Measurements from ENCODE around the gene SCUBE1. TPM values are rescaled to one million over a fixed set of nuclear protein-coding genes. Genes with fewer than 3 reads are reported as not detected.

SCUBE1 gene
- total RNA-seq, 1 experiment from 2014 or later, result 3.9 TPM

DNA sequence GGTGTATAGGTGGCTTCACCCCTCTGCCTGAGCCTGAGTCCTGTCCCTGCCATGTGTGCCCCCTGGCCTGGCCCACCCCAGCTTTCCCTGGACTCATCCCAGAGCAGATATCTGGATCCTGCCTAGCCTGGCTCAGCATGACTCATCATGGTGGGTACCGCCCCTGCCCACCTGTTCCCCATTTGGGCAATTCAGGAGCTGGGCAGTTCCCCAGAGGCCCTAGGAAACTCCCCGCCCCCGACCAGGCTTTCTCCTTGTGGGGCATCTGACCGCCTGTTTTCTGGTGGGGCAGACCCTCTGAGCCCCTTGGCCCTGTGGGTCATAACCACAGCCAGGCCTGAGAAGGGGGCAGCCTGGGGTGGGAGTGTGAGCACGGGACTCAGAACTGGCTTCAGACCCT, 187.4 kb downstream of the SCUBE1 start:
- no peak overlapping the region for H3K9ac ChIP-seq (ENCODE audit: low read length)
- no peak for TF ChIP-seq CEBPB (IDR thresholded peaks at IDR 0.05; ENCODE audit: low read depth)
- TF ChIP-seq ELF1 (IDR thresholded peaks at IDR 0.05; ENCODE audit: borderline replicate concordance, low read depth), result no peak
- TF ChIP-seq, protein P1, sequence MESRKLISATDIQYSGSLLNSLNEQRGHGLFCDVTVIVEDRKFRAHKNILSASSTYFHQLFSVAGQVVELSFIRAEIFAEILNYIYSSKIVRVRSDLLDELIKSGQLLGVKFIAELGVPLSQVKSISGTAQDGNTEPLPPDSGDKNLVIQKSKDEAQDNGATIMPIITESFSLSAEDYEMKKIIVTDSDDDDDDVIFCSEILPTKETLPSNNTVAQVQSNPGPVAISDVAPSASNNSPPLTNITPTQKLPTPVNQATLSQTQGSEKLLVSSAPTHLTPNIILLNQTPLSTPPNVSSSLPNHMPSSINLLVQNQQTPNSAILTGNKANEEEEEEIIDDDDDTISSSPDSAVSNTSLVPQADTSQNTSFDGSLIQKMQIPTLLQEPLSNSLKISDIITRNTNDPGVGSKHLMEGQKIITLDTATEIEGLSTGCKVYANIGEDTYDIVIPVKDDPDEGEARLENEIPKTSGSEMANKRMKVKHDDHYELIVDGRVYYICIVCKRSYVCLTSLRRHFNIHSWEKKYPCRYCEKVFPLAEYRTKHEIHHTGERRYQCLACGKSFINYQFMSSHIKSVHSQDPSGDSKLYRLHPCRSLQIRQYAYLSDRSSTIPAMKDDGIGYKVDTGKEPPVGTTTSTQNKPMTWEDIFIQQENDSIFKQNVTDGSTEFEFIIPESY (IDR thresholded peaks at IDR 0.05; ENCODE audit: extremely low read depth, insufficient replicate concordance, low read length), result no peak
- no peak for TF ChIP-seq RAD21 (IDR thresholded peaks at IDR 0.05; ENCODE audit: low read depth)
- no peak for TF ChIP-seq EGR1 (IDR thresholded peaks at IDR 0.05; ENCODE audit: low read depth)
- no peak for TF ChIP-seq JUND (IDR thresholded peaks at IDR 0.05)
- TF ChIP-seq SP1 (IDR thresholded peaks at IDR 0.05; ENCODE audit: low read depth), result no peak
- TF ChIP-seq EZH2phosphoT487 (IDR thresholded peaks at IDR 0.05; ENCODE audit: borderline replicate concordance), result no peak
- TF ChIP-seq, protein P2, sequence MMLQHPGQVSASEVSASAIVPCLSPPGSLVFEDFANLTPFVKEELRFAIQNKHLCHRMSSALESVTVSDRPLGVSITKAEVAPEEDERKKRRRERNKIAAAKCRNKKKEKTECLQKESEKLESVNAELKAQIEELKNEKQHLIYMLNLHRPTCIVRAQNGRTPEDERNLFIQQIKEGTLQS (IDR thresholded peaks at IDR 0.05), result no peak
- peaks cover 59% of the 10 kb centered on the region for H3K79me2 ChIP-seq (ENCODE audit: insufficient read depth, low read length)
- no peak for DNase-seq (ENCODE audit: low read depth, low spot score)
- no peak overlapping the region for H3K27ac ChIP-seq (ENCODE audit: low read depth, low read length)
- CTCF ChIA-PET, result no interaction called here
- ATAC-seq, result no peak
- no peaks in the 10 kb centered on the region for H3K27me3 ChIP-seq (ENCODE audit: insufficient read depth, low read length)
- H3K4me2 ChIP-seq (ENCODE audit: low read length), result peak overlapping the region; percentile 27; the same call in 1 of the 2 replicates
- no TSS peak for BruUV-seq (replicated peaks)
- H3K4me1 ChIP-seq (ENCODE audit: control insufficient read depth in 1 of 2, insufficient read depth in 2 of 2, low read length in 2 of 2), result peaks cover 9 to 42% of the 10 kb centered on the region in 2 experiments
- H3K4me3 ChIP-seq (replicated peaks in 1 of 2; ENCODE audit: low read depth in 1 of 2, low read length in 2 of 2), result no peak overlapping the region
- RAD21 ChIA-PET (ENCODE audit: low non-redundant PET in 1 of 2, low total read pairs in 2 of 2, uncharacterized antibody in 2 of 2, unreplicated experiment in 2 of 2), result no interaction called here
- POLR2A ChIA-PET, result no interaction called here
- no peaks in the 10 kb centered on the region for H3K9me2 ChIP-seq (ENCODE audit: insufficient read depth)
- no peaks in the 10 kb centered on the region for H3K9me3 ChIP-seq (ENCODE audit: control insufficient read depth in 1 of 2, insufficient read depth in 1 of 2, low read depth in 1 of 2, low read length in 2 of 2)
- no peaks in the 10 kb centered on the region for H4K20me1 ChIP-seq (ENCODE audit: insufficient read depth)
- peaks cover 0 to 3% of the 10 kb centered on the region in 2 experiments; a peak in 3 of 4 replicates for H3K36me3 ChIP-seq (ENCODE audit: control insufficient read depth in 1 of 2, insufficient read depth in 2 of 2, low read length in 2 of 2)
- intact Hi-C loops (cut with micrococcal nuclease), result no loop called here
- H2AFZ ChIP-seq (ENCODE audit: low read depth, low read length, poor library complexity, severe bottlenecking), result no peak overlapping the region

Data from HCT116 (cell line).